Vagina (tissue), 2 donors: Measurements from ENCODE around the gene CLCF1.

ENCODE experiments used
- POLR2A ChIP-seq, 2 donors: fragments of 450-650 bp; IDR thresholded peaks; one replicate each; pipeline ENCODE4 v1.6.1; 2017; ENCODE audit warnings: antibody characterized with exemption in 2 of 2, mild to moderate bottlenecking in 2 of 2, moderate library complexity in 2 of 2
- POLR2AphosphoS5 ChIP-seq, 2 donors: sonication (generic); formaldehyde crosslinking; IDR thresholded peaks; one replicate each; pipeline ENCODE4 v1.9.0; 2017; ENCODE audit warnings: antibody characterized with exemption in 2 of 2, mild to moderate bottlenecking in 2 of 2, low read depth in 1 of 2; ENCODE audit not compliant: insufficient read depth in 1 of 2

- no peak for TF ChIP-seq POLR2AphosphoS5 (IDR thresholded peaks at IDR 0.05; ENCODE audit: insufficient read depth in 1 of 2, low read depth in 1 of 2)
- no peak for TF ChIP-seq POLR2A (IDR thresholded peaks at IDR 0.05)
Observed at GRCh38 chr11:67398661-67399563, 25.5 kb upstream of the CLCF1 start.
